GM21390 (cell line): Measurements from ENCODE around the gene IGFLR1.
A peak's percentile ranks its signal among the peaks of the same experiment; 100 is the strongest.
"Not testable (repeated sequence)": the region's sequence is repeated elsewhere in the genome, so short reads cannot be mapped to it uniquely, and the experiment has no call there.

ENCODE experiments used
- ATAC-seq: cut with Tn5 transposase; IDR thresholded peaks from one replicate; pipeline ENCODE4 v1.9.1; 2021; ENCODE audit not compliant: unreplicated experiment

IGFLR1 gene

DNA sequence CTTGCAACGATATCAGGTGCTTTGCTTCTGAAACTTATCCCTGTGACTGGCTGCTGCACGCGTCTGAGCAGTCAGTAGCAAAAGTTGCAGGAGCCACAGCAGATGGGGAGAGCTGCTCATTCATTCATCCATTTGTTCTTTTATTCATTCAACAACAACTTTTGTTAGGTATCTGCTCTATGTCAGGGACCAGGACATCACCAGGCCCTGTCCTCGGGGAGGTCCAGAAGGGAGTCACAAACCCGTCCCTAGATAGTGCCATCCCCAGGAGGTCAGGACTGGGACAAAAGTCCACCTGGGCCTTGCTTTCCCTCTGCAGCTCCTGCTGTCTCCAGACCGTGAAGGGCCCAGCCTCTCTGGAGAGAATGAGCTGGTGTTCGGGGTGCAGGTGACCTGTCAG, 35.7 kb upstream of the IGFLR1 start:
- ATAC-seq, result no peak

DNA sequence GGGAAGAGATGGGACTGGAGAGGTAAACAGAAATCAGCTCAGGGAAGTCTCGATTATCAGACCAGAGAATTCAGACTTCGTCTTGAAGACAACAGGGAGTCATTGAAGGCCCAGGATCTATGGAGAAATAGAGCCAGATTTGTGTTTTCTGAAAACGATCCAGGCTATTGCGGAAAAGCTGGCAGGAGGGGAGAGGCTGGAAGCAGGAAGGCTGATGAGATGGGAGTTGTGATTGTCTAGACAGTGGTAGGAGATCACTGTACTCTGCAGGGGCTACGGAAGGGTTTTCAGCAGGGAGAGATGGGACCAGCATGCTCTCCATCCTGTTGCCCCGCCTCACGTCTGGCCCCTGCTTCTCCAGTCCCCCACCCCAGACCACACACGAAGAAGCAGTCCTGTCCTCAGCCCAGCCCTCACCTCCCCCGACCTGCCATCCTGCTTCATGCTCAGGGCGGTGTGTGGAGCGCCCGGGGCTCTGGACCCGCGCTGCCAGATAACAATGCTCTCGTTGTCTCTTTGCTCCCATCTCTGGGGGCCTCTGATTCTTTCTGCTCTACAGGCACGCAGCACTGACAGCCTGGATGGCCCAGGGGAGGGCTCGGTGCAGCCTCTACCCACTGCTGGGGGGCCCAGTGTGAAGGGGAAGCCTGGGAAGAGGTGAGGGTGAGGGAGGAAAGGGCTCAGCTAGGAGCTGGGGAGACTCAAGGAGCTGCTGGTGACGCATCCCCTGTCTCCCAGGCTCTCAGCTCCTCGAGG, 35.0 kb upstream of the IGFLR1 start:
- ATAC-seq, result no peak

DNA sequence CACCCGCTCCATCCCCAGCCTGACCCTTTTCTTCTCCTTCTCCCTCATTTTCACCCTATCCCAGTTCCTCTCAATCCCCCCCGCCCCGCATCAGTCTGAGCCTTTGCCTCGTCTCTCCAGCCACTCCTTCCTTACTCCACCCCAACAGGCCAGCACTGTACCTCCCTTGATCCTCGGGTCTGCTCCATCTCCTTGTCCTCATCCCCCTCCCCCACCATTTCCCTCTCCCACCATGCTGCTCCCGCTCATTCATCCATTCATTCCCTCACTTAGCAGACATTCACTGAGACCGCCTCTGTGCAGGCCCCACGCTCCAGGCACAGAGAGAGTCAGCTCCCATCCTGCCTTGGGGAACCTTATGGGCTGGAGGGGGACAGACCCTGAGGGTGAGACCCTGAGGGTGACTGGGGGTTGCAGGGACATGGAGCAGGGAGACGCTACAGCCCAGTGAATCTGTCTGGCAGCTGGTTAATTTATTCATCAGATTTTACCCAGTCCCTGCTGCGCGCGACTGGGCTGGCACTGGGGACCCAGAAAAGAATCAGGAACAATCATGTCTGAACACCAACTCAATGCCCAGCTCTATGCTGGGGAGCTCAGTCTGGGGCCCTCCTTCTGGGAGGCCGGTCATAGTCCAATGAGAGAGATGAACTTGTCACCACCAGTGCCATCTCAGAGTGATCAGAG, 34.0 kb upstream of the IGFLR1 start:
- no peak for ATAC-seq

DNA sequence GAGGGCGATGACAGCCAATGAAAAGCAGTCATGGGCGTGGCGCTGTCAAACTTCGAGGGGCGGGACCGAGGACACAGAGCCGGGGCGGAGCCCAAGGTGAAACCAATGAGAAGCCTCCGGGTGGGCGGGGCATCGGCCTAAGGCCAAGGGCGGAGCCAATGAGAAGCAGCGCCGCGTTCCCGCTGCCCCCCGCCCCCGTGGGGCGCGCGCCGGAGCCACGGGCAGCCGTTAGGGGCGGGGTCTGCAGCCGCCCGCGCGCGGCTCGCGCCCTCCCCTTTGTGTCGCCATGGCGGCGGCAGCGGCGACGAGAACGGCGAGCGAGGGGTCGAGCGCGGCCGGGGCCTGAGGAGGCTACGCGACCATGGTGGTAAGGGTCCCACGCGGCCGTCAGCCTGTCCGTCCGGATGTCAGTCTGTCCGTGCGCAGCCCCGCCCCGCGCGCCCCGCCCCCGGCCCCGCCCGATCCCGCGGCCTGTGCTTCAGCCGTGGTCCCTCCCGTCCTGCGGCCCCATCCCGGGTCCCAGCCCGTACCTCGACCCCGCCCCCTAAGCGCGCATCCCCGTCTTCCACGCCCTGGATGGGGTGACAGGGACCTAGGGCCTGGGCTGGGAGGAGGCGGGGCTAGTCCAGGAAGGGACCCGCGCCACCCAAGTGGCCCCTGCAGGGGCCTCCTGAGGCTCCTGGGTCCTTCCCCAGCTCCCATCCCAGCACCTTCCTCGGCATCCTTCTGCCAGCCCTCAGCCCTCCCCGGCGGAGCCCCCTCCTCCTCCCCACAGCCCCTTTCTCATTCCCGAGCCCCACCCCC, 33.2 kb upstream of the IGFLR1 start, which contains the start of gene ARHGAP33:
TSS of gene ARHGAP33 (plus strand) at position 267 of the 804 bp plus-strand sequence. CDS start at position 362, 95 bp downstream.
- ATAC-seq, result peak; percentile 89

DNA sequence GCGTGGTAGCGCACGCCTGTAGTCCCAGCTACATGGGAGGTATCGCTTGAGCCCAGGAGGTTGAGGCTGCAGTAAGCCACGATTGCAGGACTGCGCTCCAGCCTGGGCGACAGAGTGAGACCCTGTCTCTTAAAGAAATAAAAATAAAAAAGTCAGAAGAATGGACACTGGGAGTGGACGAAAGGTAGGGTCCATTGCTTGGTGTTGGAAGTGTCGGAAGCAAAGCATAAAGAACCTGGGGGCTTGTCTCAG, 32.7 kb upstream of the IGFLR1 start:
- ATAC-seq, result no peak

DNA sequence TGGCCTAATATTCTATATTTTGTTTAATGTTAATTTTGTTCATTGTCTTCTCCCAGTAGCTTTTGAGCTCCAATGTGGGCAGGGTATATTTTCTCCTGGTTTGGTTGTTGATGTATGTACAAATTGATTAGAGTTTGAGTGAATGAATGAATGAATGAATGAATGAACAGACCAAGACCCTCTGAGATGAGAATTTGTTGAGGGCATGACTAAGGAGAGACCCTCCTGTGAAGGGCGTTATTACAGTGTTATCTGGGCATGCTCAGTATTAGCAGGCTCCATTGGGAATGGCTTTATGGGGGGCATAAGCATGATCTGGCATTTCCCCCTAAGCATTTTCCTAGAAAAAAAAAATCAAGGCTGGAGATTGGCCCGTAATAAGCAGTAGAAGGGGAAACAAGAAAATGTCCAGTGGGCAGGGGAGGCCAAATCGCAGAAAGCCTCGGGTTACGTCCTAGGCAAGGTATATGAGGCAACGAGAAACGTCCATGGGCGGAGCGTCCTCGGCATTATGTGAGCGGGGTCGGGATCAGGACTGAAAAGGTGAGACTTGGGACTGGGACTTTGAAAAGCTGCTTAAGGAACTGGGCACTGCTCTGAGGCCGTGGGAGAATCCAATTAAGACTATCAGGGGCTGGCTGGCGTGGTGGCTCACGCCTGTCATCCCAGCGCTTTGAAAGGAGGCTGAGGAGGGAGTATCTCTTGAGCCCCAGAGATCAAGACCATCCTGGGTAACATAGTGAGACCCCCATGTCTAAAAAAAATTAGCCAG, 32.2 kb upstream of the IGFLR1 start:
- ATAC-seq, result no peak

DNA sequence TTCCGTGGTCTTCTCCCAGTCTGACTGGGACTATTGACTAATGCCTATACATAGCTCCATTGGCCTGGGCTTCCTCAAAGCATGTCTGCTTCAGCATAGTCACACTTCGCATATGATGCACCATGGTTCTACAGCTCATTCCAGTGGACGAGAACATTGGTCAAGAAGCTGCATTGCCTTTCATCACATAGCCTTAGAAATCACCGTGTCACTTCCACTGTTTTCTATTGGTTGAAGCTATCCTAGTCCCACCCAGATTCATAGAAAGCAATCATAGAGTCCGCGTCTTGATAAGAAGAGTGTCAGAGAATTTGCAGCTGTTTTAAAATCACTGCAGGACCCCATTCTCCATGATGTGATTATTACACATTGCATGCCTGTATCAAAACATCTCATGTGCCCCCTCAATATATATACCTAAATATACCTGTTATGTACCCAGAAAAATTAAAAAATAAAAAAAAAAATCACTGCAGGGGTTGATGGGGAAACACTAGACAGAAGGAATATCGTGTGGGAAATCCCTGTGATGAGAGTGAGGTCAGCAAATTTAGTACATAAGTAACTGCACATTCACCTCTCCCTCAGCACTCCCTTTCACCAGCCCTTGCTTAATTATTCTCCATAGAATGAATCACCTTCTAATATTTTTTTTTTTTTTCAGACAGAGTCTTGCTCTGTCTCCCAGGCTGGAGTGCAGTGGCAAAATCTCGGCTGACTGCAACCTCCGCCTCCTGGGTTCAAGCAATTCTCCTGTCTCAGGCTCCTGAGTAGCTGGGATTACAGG, 31.0 kb upstream of the IGFLR1 start:
- ATAC-seq, result no peak

DNA sequence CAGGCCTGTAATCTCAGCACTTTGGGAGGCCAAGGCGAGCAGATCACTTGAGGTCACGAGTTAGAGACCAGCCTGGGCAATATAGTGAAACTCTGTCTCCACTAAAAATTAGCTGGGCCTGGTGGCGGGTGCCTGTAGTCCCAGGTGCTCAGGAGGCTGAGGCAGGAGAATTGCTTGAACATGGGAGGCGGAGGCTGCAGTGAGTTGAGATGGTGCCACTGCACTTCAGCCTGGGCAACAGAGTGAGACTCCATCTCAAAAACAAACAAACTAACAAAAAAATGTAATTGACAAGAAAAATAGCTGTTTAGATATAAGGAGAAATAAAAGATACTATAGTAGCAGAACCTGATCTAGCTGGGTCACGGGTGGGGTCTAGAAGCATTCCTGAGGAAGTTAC, 30.1 kb upstream of the IGFLR1 start:
- ATAC-seq, result not testable (repeated sequence)

DNA sequence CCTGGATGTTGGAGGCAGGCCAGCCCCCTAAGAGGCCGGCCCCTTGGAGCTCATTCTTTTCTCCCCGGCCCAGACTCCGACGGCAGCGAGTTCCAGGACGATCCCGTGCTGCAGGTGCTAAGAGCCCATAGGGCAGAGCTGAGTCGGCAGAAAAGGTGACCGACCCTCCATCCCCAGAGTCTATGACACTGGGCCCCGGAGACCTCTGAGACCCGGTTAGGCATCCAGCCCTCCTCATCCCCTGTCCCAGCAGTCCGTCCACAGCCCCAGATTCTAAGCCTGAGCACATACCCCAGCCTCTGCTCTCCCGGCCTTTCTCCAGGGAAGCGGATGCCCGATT, 25.8 kb upstream of the IGFLR1 start:
- no peak for ATAC-seq

DNA sequence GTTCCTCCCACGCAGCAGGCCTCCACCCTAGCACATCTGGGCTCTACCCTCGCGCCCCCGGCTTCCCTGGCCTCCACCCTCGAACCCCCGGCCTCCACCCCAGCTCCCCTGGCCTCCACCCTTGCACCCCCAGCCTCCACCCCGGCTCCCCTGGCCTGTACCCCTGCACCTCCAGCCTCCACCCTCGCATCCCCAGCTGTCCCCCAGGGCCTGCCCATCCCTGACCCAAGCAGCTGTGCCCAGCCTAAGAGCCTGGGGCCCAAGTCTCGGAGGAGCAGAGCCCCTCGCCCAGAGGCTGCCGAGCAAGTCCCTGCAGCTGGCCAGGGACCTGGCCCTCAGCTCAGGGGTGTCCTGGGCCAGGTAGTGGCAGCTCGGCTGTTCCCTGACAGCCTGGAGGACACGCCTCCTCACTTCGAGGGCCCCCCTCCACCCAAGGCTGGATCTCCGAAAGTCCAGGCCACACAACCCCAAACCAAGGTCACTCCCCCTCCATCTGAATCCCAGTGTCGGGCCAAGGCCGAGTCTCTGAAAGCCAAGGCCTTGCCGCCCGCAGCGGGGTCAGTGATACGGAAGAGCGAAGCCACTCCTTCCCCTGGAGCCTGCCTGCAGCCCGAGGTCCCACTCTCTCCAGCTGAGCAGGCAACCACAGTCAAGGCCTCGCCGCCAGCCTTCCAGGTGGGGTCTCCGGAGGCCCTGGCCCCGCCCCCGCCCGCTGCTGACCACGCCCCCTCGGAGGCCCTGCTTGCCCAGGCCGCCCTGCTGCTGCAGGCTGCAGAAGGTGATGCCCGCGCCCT, 25.2 kb upstream of the IGFLR1 start:
- no peak for ATAC-seq

DNA sequence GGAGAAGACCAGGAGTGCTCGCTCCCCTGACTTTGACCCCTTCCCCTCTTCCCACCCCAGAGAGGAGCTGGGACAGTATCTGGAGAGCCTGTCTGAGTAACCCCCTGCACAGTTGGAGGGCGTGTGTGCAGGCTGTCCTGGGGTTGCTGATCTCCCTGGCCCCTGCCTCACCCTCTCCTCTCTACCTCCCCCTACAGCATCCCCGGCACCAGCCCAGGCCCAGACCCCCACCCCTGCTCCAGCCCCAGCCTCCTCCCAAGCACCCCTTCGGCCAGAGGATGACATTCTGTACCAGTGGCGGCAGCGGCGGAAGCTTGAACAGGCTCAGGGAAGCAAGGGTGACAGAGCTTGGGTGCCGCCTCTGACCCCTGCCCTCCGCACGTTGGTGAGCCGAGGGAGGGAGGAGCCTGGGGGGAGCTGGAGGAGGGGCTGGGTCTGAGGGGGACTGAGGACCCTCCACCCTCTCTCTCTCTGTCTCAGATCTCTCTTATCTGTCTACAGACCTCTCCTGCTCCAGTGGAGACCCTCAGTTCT, 24.4 kb upstream of the IGFLR1 start:
- ATAC-seq, result no peak

DNA sequence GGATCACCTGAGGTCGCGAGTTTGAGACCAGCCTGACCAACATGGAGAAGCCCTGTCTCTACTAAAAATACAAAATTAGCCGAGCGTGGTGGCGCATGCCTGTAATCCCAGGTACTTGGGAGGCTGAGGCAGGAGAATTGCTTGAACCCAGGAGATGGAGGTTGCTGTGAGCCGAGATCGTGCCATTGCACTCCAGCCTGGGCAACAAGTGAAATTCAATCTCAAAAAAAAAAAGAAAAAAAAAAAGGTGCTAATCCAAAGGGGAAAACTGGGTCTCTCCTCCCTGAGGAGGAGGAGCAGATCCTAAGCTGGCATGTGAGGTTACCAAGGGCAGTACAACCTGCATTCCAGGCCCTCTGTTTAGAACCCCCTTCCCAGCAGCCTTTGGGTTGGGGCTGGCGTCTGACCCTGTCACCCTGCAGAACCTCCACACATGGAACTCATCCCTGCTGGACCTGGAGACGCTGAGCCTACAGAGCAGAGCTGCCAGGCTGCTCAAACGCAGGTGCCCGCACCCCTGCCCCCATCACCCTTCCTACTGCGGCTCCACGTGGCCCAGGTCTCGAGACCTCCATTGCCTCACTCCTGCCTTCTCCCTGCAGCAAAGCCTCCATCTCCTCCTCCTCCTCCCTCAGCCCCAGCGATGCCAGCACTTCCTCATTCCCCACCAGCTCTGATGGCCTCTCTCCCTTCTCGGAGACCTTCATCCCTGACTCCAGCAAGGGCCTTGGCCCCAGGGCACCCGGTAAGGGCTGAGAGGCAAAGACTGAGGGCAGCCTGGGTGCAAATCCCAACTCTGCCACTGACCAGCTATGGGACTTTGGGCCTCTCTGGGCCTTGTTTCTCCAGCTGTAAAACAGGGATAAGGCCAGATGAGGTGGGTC, 22.4 kb upstream of the IGFLR1 start:
- no peak for ATAC-seq

DNA sequence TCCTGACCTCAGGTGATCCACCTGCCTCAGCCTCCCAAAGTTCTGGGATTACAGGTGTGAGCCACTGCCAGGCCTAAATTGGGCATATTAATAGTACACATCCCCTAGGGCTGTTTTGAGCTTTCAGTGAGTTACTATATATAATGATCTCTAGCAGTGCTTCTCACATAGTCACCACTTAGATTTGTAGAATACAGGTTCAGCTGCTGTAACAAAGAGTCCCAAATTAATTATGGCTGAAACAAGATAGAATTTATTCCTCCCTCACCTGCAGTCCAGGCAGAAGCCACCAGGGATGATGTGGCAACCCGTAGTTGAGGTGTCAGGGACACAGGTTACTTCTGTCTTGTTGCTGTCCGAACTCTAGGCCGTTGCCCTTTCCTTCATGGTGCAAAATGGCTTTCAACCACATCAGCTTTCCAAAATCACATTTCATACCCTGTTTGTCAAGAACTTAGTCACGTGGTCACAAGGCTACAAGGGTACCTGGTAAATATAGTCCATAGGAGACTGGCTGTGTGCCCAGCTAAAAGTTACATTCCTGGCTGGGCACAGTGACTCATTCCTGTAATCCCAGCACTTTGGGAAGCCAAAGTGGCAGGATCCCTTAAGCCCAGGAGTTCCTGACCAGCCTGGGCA, 18.6 kb upstream of the IGFLR1 start:
- ATAC-seq, result no peak

DNA sequence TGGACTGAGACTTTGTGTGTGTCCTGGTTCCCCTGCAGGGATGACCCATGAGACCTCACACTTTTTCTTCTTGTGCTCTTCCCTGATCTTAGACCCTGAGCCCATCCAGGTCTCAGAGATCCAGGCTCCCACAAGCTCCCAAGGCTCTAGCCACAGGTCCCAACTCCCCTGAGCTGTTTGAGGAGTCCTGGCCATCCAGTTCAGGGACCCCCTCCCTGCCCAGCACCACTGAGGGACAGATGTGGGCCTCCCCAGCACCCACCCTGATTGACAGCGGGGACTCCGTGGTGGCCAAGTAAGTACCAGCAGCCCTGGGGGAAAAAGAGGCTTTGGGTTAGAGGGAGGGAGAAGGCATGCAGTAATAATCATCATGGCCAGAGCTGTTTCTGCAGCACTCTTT, 17.4 kb upstream of the IGFLR1 start:
- no peak for ATAC-seq

DNA sequence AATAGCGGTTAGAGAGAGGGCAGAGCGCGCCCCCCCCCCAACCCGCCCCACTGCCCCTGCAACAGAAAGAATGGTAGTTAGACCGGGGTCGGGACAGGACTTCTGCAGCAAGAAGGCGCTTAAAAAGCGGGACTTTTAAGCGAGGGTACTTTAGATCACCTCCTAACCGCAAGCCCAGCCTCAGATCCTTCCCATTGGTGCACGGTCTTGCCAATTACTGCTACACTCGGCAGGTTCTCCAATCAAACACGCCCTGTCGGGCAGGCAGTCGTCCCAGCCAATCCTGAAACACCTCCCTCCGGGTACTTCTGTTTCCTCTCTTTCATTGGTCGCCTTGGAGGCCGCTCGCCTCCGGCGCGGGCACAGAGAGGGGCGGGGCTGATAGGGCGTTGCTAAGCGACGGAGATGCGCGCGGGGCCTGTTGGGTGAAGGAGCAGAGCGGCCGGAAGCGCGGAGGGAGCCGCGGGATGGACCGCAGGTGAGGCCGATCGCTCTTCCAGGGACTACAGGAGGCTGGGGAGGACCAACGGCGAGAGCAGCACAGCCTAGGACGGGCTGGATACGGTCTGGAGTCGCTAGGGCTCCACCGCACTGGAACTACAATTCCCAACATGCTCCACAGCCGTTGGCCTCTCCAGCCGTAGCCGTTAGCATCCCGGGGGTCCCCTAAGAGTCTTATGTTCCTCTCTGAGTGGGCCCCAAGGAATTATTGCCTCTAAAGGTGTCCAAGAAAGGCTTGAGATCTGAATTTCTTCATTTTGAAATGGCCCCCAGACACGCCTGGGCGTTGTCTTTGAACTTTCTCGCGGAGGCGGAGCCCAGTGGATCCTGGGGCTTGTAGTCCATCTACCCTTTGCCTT, 15.7 kb upstream of the IGFLR1 start, which contains the start of gene PROSER3:
TSS of gene PROSER3 (plus strand) at position 428 of the 860 bp plus-strand sequence. CDS start at position 468, 40 bp downstream.
- peak; percentile 93 for ATAC-seq

DNA sequence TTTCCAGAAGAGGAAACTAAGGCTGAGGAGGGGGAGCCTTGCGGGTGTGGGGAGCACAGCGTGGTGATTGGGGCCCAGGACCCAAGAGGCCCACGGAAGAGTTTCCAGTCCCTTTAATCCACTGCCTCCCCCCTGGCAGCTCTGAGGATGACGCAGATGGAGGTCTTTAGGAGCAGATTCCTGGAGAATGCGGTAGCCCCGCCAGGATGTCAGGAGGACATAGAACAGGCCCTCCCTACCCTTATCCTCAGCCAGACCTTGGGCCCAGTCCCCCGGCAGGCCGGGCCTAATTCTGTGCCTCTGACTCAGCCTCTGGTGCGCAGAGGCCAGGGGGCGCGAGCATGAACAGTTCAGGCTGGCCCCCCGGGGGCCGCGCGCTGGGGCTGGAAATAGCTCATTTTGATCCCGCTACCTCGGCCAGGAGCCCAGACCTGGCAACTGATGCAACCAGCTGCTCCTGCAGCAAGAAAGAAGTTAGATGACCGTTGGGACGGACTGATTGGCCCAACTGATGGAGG, 15.0 kb upstream of the IGFLR1 start:
- no peak for ATAC-seq
